Progenitor cell of endocrine pancreas (in vitro differentiated cells): ENCODE data around the gene SRR. TPM values are rescaled to one million over a fixed set of nuclear protein-coding genes. Genes with fewer than 3 reads are reported as not detected.
A peak's percentile ranks its signal among the peaks of the same experiment; 100 is the strongest.

Experiments
- DNase-seq: peaks from one replicate; pipeline ENCODE4 v3.0.0; 2021; ENCODE audit warnings: low spot score; ENCODE audit not compliant: unreplicated experiment
- H3K27ac Mint-ChIP-seq: 2 replicates; pipeline ENCODE4 v1.8.0; 2021; ENCODE audit warnings: mild to moderate bottlenecking, moderate library complexity, mixed read lengths
- H3K27me3 Mint-ChIP-seq: 2 replicates; pipeline ENCODE4 v1.8.0; 2021; ENCODE audit warnings: mixed read lengths
- H3K36me3 Mint-ChIP-seq: 2 replicates; pipeline ENCODE4 v1.8.0; 2022; ENCODE audit warnings: mixed read lengths; ENCODE audit not compliant: insufficient read depth
- H3K4me1 Mint-ChIP-seq: 2 replicates; pipeline ENCODE4 v1.8.0; 2021; ENCODE audit warnings: low read depth, mixed read lengths
- H3K4me3 Mint-ChIP-seq: 2 replicates; pipeline ENCODE4 v1.8.0; 2021; ENCODE audit warnings: low read depth, mild to moderate bottlenecking, moderate library complexity, mixed read lengths
- H3K9me3 Mint-ChIP-seq: 2 replicates; pipeline ENCODE4 v1.8.0; 2021; ENCODE audit warnings: low read depth, mixed read lengths
- CTCF ChIP-seq: fragments of 200-600 bp; sonication (generic); IDR thresholded peaks from one replicate; pipeline ENCODE4 v1.5.0; 2021; ENCODE audit warnings: antibody characterized with exemption, mild to moderate bottlenecking; ENCODE audit not compliant: unreplicated experiment
- total RNA-seq: library from RNA; stranded (reverse); gene quantifications from 2 replicates; pipeline ENCODE4 v1.2.1, GENCODE V29; 2021

Gene SRR
- total RNA-seq, 1 donor from 2014 or later = 15.2 TPM

- Mint-ChIP-seq H3K27me3 (no peaks in the 10 kb centered on the region), H3K4me3 (peak within 1 kb of the TSS; percentile 98), H3K4me1 (peaks cover 15% of the 10 kb centered on the region), H3K36me3 (peaks cover 6% of the 10 kb centered on the region), H3K9me3 (no peaks in the 10 kb centered on the region), H3K27ac (peak within 1 kb of the TSS; percentile 96)
- DNase-seq = peak; percentile 81
- TF ChIP-seq CTCF = peak; percentile 18
These were observed 32.6 kb downstream of the SRR start, which contains the start of gene TSR1 for GRCh38 chr17:2336215-2336851. Gene TSR1 (minus strand): TSS chr17:2336457. CDS start chr17:2336427, 30 bp downstream.

GRCh38 chr17:2336852-2337543 lies 33.2 kb downstream of the SRR start, which contains the start of gene SGSM2:
Gene SGSM2 (plus strand): TSS chr17:2337501. CDS start chr17:2337689, 188 bp downstream.
- Mint-ChIP-seq H3K9me3 (no peaks in the 10 kb centered on the region), H3K4me1 (peaks cover 15% of the 10 kb centered on the region), H3K27ac (peak within 1 kb of the TSS; percentile 96), H3K36me3 (peaks cover 8% of the 10 kb centered on the region), H3K27me3 (no peaks in the 10 kb centered on the region), H3K4me3 (peak within 1 kb of the TSS; percentile 98)
- peak; percentile 69 for DNase-seq
- no peak for TF ChIP-seq CTCF

GRCh38 chr17:2337544-2338314 lies 34.0 kb downstream of the SRR start:
- Mint-ChIP-seq H3K27me3 (no peaks in the 10 kb centered on the region), H3K9me3 (no peaks in the 10 kb centered on the region), H3K4me3 (peak overlapping the region; percentile 98), H3K36me3 (peaks cover 8% of the 10 kb centered on the region), H3K27ac (peak overlapping the region; percentile 85), H3K4me1 (peaks cover 15% of the 10 kb centered on the region)
- TF ChIP-seq CTCF = no peak
- peak; percentile 53 for DNase-seq

GRCh38 chr17:2338315-2338657 lies 34.5 kb downstream of the SRR start:
- Mint-ChIP-seq H3K9me3 (no peaks in the 10 kb centered on the region), H3K27me3 (no peaks in the 10 kb centered on the region), H3K36me3 (peaks cover 8% of the 10 kb centered on the region), H3K27ac (peak overlapping the region; percentile 85), H3K4me1 (peaks cover 15% of the 10 kb centered on the region), H3K4me3 (peak overlapping the region; percentile 82)
- no peak for TF ChIP-seq CTCF
- DNase-seq = no peak

GRCh38 chr17:2343421-2343820 lies 39.7 kb downstream of the SRR start:
- Mint-ChIP-seq H3K4me3 (no peak overlapping the region), H3K27ac (no peak overlapping the region), H3K9me3 (no peaks in the 10 kb centered on the region), H3K36me3 (peaks cover 5% of the 10 kb centered on the region), H3K27me3 (no peaks in the 10 kb centered on the region), H3K4me1 (peaks cover 12% of the 10 kb centered on the region)
- no peak for TF ChIP-seq CTCF
- no peak for DNase-seq
